SK-MEL-5 (cell line): ENCODE measurements around the gene HMGA1. TPM values are rescaled to one million over a fixed set of nuclear protein-coding genes. Genes with fewer than 3 reads are reported as not detected.

Source experiments
- DNase-seq: peaks from one replicate; pipeline ENCODE4 v3.0.0-alpha.2; 2016; ENCODE audit warnings: low read depth, low spot score
- in situ Hi-C: cut with HindIII; loops from 2 replicates; pipeline ENCODE4 v1.10.0; 2016; ENCODE audit warnings: low sequenced_read_pairs, high pct_unique_total_duplicates, low pct_unique_long_range_greater_than_20kb
- total RNA-seq: library from RNA; depleted of rRNA; stranded (reverse); fragments of >200 nt; shearing (Covaris generic); gene quantifications from 2 replicates; pipeline ENCODE4 v1.2.3, GENCODE V29; 2014

Gene HMGA1
- total RNA-seq, 1 experiment from 2014 or later, result 129 TPM

DNA sequence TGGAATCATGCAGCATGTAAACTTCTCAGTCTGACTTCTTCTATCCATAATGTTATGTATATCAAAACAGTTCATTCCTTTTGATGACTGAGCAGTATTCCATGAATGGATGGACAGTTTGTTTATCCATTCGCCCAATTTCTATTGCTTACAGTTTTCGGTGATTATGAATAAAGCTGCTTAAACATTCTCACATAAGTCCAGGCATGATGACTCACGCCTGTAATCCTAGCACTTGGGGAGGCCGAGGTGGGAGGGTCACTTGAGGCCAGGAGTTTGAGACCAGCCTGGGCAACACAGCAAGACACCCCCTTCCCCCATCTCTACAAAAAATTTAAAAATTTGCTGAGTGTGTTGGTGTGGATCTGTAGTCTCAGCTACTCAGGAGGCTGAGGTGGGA, 22.9 kb upstream of the HMGA1 start:
- no peak for DNase-seq
- in situ Hi-C loops, result no loop called here

DNA sequence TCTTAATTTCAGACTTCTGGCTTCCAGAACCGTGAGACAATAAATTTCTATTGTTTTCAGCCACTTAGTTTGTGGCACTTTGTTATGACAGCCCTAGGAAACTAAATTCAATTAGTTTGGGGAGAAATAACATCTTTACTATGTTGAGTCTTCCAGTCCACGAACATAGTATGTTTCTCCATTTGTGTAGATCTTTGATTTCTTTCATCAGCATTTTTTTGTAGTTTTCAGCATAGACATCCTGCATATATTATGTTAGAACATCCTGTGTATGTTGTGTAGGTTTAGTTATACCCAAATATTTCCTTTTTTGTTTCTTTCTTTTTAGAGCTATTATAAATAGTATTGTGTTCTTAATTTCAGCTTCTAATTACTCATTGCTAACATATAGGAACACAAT, 18.0 kb upstream of the HMGA1 start:
- in situ Hi-C loops, result no loop called here
- DNase-seq, result no peak

DNA sequence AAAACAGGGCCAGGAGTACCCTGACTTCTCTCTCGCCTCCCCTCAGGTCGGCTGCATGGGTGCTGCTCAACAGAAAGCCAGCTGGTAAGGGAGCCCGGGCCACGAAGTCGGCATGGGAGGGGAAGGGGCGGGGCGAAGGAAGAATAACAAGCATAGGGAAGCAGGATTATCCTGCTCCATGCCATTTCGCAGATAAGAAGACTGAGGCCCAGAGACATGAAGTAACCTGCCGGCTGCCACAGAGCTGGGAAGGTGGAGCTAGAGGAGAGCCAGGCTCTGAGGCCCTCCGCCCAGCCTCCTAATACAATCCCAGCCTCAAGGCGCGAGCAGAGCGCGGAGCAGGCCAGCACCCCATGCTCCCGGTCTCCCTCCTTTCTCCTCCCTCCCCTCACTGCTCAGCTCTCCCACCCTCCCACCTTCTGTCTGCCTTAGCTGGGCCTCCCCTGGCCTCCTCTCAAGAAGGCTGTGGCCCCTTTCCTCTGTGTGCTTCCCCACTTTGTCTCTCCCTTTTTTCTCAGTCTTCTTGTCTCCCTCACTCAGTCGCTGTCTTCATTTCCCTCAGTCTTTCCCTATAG, 13.2 kb upstream of the HMGA1 start:
- no peak for DNase-seq
- in situ Hi-C loops, result no loop called here

DNA sequence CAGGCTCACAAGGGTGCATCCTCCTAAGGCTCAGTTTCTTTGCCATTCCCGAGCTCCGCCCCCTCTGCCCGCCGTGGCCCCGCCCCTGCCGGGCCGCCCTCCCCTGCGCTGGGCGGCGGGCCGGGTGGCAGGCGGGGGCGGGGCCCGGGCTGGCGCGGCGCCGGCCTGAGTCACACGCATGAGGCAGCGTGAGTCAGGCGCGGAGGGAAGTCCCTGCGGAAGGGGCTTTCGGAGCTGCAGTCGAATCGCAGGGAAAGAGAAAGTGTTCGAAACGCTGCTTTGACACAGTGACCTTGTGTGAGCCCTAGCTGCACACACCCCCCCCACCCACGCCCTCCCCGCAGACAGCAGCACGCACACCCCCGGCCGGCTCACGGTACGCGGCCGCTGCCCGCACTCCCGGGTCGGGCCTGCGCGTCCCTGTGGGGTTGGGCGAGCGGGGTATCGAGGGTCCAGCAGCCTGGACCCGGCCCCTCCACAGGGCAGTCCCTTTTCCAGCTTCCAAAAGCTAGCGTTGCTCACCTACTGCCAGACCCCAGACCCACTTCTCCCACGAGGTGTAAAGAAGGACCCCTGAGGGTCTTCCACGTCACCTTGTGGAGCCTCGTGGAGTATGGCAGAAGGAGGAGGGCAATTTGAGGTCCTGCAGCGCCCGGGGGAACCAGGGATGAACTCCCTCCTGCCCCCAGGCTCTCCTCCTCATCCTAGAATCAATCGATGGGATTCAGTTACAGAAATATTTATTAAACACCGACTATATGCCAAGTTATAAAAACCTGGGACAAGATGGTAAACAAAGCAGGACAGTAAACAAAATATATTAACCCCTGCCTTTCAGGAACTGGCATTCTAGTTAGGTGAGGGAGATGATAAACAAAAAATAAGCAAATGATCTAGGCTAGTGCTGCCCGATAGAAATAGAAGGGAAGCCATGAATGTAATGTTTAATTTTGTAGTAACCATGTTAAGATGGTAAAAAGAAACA, 12.4 kb upstream of the HMGA1 start:
- in situ Hi-C loops, result no loop called here
- DNase-seq, result peak; percentile 94

DNA sequence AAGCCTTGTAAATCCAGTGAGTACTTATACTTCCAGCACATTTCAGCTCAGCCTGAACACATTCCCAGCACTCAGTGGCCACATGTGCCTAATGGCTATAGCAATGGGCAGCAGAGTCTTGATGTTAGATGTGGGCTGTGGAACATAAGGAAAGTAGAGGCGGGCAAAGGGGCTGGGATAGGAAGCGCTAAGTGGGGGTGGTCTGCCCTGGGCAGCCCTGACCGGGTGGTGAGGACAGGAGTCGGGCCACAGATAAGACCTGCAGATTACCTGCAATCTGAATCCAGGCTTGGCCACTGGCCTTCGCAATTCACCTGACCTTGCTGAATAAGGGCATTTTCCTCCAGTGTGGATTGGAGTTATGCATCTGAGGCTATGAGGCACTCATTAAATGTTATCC, 11.1 kb upstream of the HMGA1 start:
- DNase-seq, result no peak
- in situ Hi-C loops, result no loop called here

DNA sequence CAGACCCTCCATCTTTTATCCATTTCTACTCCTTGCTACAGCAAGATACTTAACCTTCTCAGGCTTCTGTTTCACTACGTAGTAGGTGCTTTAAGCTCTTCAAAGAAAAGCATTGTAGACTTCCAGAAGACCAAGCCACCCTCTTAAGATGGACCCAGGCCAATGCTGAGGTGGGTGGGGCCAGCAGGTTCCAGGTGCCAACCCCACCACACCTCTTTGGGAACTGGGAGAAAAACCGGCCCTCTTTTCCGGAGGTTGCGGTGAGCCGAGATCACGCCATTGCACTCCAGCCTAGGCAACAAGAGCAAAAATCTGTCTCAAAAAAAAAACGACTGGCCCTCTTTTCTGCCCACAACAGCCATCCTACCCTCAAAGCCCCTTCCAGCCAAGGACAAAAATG, 10.6 kb upstream of the HMGA1 start:
- in situ Hi-C loops, result no loop called here
- DNase-seq, result no peak

DNA sequence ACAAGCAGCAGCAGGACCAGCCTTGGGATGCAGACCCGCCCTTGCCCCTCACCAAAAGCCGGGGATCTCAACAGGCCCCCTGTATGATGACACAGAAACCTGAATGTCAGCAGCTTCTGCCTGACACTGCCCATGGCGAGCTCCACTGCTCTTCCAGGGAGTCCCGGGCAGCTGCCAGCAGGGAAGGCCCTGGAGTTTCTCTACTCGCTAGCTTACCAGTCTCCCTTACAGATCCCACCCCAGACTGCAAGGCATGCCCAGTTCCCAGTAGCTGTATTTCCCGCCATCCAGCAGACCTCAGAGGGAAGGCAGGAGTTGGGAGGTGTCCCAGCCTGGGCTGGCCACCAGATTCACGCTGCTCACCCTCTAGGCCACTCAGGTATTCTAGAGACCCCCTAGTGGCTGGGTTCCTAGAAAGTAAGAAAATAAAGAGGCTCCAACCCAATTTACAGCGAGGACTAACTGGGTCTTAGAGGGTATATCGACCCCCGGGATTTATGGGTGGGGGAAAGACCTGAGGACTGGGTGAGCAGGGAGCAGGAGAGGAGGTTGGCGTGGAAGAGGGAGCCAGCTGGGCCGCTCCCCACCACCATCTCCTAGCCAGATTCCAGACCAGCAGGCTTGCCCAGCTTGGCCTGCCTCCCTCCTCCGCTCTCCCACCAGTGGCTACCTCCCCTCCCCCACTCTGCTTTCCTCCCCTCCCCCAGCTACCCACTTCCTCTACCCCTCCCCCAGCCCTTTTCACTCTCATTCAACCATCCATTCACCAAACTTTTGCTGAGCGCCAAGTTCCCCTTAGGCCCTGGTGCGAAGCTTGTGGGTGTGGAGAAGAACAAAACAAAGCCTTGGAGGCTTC, 9.7 kb upstream of the HMGA1 start:
- no peak for DNase-seq
- in situ Hi-C loops, result no loop called here

DNA sequence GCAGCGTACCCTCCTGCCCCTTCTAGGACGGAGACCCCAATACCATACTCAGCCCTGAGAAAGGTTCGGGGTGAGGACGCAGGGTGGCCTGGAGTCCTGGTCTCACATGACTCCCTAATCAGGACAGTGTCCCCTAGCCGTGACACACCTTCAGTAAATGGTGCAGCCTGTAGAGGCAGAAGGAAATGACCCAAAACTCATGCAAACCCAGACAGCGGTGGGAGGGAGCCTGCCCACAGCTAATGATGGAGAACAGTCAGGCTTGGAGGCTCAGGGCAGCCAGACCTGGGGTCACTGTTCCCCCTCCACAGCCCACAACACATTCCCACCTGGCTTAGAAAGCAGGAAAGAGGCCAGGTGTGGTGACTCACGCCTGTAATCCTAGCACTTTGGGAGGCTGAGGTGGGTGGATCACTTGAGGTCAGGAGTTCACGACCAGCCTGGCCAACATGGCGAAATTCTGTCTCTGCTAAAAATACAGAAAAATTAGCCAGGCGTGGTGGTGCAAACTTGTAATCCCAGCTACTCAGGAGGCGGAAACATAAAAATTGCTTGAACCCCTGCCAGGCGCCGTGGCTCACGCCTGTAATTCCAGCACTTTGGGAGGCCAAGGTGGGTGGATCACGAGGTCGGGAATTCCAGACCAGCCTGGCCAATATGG, 8.8 kb upstream of the HMGA1 start:
- no peak for DNase-seq
- in situ Hi-C loops, result no loop called here

DNA sequence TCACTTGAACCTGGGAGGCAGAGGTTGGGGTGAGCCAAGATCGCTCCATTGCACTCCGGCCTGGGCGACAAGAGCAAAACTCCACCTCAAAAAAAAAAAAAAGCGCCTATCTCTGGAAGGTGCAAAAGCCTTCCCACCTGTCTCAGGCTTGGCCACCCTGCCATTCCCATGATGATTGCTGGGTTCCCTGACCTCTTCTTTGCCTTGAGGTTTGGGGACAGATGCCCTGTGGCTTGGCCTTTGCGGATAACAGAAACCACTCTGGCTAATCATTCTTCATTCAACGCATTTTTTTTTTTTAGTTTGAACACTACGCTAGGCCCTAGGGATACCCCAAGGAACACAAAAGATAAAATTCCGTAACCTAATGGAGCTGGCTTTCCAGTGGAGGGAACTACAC, 6.8 kb upstream of the HMGA1 start:
- DNase-seq, result no peak
- in situ Hi-C loops, result no loop called here

DNA sequence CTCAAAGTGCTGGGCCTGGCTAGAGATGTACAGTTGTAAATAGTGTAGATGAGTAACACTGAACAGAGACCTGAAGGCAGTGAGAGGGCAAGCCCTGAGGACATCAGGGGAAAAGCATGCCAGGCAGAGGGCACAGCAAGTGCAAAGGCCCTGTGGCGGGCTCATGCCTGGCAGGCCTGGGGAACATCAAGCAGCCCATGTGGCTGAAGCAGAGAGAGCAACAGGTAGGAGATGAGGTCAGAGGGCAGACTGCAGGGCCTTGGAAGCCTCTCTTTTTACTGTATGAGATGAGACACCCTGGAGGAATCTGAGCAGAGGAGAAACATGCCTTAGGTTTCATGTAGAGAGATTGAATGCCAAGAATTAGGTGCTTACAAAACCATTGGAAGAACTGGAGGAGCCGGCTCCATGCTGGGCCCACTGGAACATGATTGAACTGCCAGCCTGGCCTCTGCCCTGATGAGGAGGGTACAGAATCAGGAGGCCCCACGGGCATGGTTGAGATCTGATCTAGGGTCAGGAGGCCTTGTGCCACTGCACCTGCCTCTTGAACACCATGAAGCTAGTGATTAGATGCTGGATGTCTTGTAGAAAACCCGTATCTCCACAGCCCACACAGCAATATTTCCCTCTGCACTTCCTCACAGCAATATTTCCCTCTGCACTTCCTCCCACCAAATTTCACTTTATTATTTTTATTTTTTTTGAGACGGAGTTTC, 5.9 kb upstream of the HMGA1 start:
- DNase-seq, result no peak
- in situ Hi-C loops, result no loop called here

DNA sequence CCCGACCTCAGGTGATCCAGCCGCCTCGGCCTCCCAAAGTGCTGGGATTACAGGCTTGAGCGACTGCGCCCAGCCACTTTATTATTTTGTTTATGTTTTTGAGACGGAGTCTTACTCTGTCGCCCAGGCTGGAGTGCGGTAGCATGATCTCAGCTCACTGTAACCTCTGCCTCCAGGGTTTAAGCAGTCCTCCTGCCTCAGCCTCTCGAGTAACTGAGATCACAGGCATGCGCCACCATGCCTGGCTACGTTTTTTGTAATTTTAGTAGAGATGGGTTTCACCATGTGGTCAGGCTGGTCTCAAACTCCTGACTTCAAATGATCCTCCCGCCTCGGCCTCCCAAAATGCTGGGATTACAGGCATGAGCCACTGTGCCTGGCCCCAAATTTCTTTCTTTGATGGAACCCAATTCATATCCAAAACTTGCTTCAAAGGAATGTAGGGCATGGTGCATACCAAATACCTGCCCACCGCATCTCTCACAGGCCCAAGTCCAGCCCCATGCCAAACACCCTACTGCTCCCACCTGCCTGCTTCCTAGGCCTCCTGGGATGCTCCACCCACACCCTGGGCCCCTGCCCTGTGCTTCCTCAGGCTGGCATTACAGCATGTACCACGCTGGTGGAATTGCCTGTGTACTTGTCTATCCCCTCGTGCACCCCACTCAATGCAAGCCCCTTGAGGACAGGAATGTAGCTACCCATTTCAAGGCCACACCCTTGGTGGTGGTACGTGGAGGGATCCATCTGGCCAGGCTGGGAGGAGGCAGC, 4.9 kb upstream of the HMGA1 start:
- DNase-seq, result no peak
- in situ Hi-C loops, result no loop called here

DNA sequence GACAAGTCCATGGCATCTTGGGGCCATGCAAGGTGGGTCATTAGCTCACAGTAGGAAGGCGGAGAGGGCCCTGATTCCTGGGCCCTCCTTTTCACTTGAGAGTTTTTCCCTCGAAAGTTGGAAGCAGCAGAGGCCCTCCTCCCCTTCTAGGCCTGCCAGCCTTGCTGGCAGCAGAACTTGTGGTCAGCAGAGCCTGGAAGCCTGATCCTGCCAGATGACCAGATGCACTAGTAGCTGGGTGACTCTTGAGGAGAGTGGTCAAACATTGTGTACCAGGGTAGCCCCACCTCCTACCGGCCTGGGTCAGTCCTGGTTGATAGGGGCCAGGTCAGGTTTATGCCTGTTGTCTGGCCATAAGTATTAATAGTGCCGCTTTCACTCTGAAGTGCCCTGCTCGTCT, 3.8 kb upstream of the HMGA1 start:
- no peak for DNase-seq
- in situ Hi-C loops, result no loop called here

DNA sequence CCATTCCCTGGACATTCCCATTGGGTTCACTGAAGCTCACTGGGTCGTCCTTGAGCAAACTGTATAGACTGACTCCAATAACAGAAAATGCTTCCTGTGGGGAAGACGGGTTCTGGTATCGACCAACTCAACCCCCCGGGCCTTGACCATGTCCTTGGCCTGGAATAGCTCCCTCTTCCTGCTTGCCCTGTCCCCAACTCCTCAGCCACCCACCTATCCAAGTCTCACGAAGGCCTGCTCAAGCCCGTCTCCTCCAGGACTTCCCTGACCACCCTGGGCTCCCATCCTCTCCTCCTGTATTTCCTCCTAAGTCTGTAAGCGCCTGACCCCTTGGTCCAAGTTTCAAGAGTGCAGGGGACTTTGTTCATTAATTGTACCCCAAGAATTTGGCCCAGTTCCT, 2.8 kb upstream of the HMGA1 start:
- DNase-seq, result no peak
- in situ Hi-C loops, result no loop called here

DNA sequence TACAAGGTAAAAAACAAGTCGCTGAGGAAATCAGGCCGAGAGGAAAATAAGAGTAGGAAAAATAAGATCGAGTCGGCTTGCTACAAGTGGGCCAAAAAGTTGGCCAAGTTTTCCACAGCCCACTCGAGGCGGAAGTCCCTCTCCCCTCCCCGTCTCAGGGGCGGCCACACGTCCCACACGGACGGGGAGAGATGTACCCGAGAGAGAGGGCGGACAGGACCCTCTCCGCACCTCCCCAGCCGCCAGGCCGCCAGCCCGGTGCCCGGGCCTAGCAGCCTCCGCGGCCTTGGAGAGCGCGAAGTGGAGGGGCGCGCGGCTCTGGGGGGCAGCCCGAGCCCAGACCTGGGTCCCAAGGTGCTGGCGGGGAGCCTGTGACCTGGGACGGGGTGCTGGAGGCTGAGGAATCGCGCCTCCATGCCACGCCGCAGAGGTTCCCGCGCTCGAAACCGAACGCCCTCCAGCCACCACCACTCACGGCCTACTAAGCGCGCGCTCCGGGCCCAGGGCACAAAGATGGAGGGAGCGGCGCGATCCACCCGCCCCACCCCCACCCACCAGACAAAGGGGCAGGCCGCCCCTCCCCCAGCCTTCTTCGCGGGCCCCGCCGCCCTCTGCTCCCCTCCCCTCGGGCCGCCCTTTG, 1.9 kb upstream of the HMGA1 start:
- in situ Hi-C loops, result no loop called here
- DNase-seq, result no peak

DNA sequence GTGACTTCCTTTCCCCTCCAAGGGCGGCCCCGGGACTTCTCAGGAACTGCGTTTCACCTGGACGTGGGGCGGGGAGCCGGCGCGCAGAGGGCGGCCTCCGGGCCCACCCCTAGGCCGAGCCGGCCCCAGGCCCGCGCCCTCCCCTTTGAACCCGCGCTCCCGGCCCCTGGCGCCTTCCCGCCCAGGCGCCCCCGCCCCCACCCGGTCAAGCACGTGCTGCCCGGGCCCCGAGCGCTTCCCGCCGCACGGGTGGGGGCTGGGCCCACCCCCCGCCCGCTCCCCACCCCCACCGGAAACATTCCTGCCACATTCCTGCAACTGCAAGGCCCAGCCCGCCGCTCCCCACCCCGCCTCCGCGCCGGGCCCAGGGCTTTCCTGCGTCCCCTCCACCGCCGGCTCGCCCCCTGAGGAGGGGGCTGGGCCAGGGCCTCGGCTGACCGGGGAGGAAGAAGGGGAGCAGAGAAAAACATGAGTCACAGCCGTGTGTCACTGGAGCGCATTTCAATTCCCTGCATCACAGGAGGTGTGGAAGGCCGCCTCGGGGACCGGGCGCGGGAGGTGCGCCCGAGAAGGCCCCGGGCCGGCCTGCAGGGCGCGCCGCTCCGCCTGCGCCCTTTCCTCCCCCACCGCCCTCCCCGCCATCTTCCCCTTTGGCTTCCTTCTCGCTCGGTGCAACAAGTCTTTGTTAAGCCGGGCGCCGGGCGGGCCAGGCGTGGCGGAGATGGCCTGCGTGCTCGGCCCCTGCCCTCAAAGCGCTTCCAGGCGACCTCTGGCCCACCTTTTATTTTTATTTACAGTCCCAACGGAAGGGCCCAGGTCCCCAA, 1.2 kb upstream of the HMGA1 start:
- DNase-seq, result no peak
- in situ Hi-C loops, result no loop called here

DNA sequence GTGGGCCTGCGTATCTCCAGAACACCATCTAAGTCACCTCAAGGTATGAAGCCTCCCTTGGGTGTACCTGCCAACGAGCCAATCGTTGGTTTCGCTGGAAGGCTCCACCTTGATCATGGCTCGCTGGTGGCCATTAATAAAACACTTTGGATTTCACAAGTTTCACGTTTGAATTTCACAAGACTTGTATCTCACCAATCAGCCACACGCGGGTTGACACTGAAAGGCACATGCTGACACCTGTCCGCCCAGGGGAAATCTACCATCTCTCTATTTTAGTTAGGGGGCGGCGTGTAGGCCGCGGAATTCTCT, 586 bp upstream of the HMGA1 start:
- in situ Hi-C loops, result no loop called here
- no peak for DNase-seq
